CD14-positive monocyte (primary cell): ENCODE data around the gene GCSAM. TPM values are rescaled to one million over a fixed set of nuclear protein-coding genes. Genes with fewer than 3 reads are reported as not detected.

Experiments
- DNase-seq, 3 donors: peaks; one replicate each; pipeline ENCODE4 v3.0.0-alpha.2; 2011 to 2022
- H2AFZ ChIP-seq: 2 replicates; pipeline ENCODE4 v1.6.0; 2012; ENCODE audit warnings: mild to moderate bottlenecking, low read depth, low read length, inconsistent platforms; ENCODE audit not compliant: insufficient read depth, poor library complexity, severe bottlenecking
- H3K27ac ChIP-seq, 2 donors: 1 replicate in 1 of 2; 2 replicates in 1 of 2; pipeline ENCODE4 v1.5.1; 2012 to 2013; ENCODE audit warnings: low read length in 2 of 2, control low read depth in 1 of 2, inconsistent platforms in 1 of 2, low read depth in 1 of 2, mild to moderate bottlenecking in 1 of 2
- H3K27me3 ChIP-seq, 2 donors: one replicate each; pipeline versions ENCODE4 v1.6.0 to v1.6.1; 2011 to 2013; ENCODE audit warnings: low read length in 2 of 2; ENCODE audit not compliant: control insufficient read depth in 2 of 2, insufficient read depth in 2 of 2
- H3K36me3 ChIP-seq, 2 donors: replicated peaks in 1 of 2; 1 replicate in 1 of 2; 2 replicates in 1 of 2; pipeline versions ENCODE4 v1.5.1 to v1.6.1; 2012 to 2013; ENCODE audit warnings: low read length in 2 of 2, control low read depth in 1 of 2, inconsistent platforms in 1 of 2, mild to moderate bottlenecking in 1 of 2; ENCODE audit not compliant: insufficient read depth in 2 of 2, control insufficient read depth in 1 of 2
- H3K4me1 ChIP-seq, 2 donors: 1 replicate in 1 of 2; 2 replicates in 1 of 2; pipeline versions ENCODE4 v1.5.1 to v1.6.1; 2012 to 2013; ENCODE audit warnings: low read length in 2 of 2, control low read depth in 1 of 2, inconsistent platforms in 1 of 2, mild to moderate bottlenecking in 1 of 2, moderate library complexity in 1 of 2; ENCODE audit not compliant: insufficient read depth in 2 of 2, control insufficient read depth in 1 of 2
- H3K4me2 ChIP-seq: replicated peaks from 2 replicates; pipeline ENCODE3; 2012; ENCODE audit warnings: low read length, moderate library complexity, mild to moderate bottlenecking; ENCODE audit not compliant: poor library complexity, severe bottlenecking; ENCODE audit errors: extremely low read depth
- H3K4me3 ChIP-seq, 3 experiments: fragments of 200-600 bp in 1 of 3; sonication (generic) in 1 of 3; replicated peaks in 1 of 3; 1 replicate in 2 of 3; 2 replicates in 1 of 3; pipeline ENCODE4 v1.5.1; 2011 to 2013; ENCODE audit warnings: low read length in 3 of 3, mild to moderate bottlenecking in 3 of 3, control low read depth in 2 of 3, low read depth in 2 of 3, inconsistent platforms in 1 of 3, moderate library complexity in 1 of 3
- H3K79me2 ChIP-seq: 2 replicates; pipeline ENCODE4 v1.6.0; 2012; ENCODE audit warnings: mild to moderate bottlenecking, control low read depth, inconsistent platforms, low read length, moderate library complexity; ENCODE audit not compliant: insufficient read depth
- H3K9ac ChIP-seq: 2 replicates; pipeline ENCODE4 v1.6.0; 2017; ENCODE audit warnings: low read length, mild to moderate bottlenecking; ENCODE audit not compliant: insufficient read depth, poor library complexity, severe bottlenecking
- H3K9me3 ChIP-seq, 2 donors: replicated peaks in 1 of 2; 1 replicate in 1 of 2; 2 replicates in 1 of 2; pipeline versions ENCODE4 v1.5.1 to v1.6.1; 2012 to 2013; ENCODE audit warnings: low read length in 2 of 2, control low read depth in 1 of 2; ENCODE audit not compliant: control insufficient read depth in 1 of 2, insufficient read depth in 1 of 2
- H4K20me1 ChIP-seq: 2 replicates; pipeline ENCODE4 v1.6.0; 2012; ENCODE audit warnings: mild to moderate bottlenecking, low read length, control low read depth, moderate library complexity; ENCODE audit not compliant: insufficient read depth
- H3K27ac Mint-ChIP-seq, 7 donors: one replicate each; pipeline ENCODE4 v1.8.0; 2020; ENCODE audit warnings: mild to moderate bottlenecking in 7 of 7, mixed read lengths in 7 of 7, moderate library complexity in 6 of 7, inconsistent platforms in 2 of 7
- H3K27me3 Mint-ChIP-seq, 3 donors: one replicate each; pipeline ENCODE4 v1.8.0; 2021 to 2022; ENCODE audit warnings: low read depth in 3 of 3, mild to moderate bottlenecking in 3 of 3, mixed read lengths in 3 of 3, moderate library complexity in 3 of 3, inconsistent platforms in 1 of 3
- H3K36me3 Mint-ChIP-seq, 2 donors: one replicate each; pipeline ENCODE4 v1.8.0; 2020; ENCODE audit warnings: mixed read lengths in 2 of 2, inconsistent platforms in 1 of 2, mild to moderate bottlenecking in 1 of 2
- H3K4me1 Mint-ChIP-seq: one replicate; pipeline ENCODE4 v1.8.0; 2020; ENCODE audit warnings: mild to moderate bottlenecking, mixed read lengths
- H3K4me3 Mint-ChIP-seq, 2 donors: one replicate each; pipeline ENCODE4 v1.8.0; 2020; ENCODE audit warnings: mild to moderate bottlenecking in 2 of 2, mixed read lengths in 2 of 2, moderate library complexity in 1 of 2
- H3K9me3 Mint-ChIP-seq, 7 donors: one replicate each; pipeline ENCODE4 v1.8.0; 2020 to 2022; ENCODE audit warnings: mixed read lengths in 7 of 7, mild to moderate bottlenecking in 6 of 7, moderate library complexity in 6 of 7, inconsistent platforms in 2 of 7
- WGBS: methylation state at CpG from one replicate; pipeline ENCODE4 v1.1.5; 2013; ENCODE audit warnings: missing lambda C conversion rate; ENCODE audit not compliant: insufficient coverage; 5-methylcytosine and 5-hydroxymethylcytosine counted together
- intact Hi-C, 2 donors: fragments of 100-400 bp; cut with micrococcal nuclease; formaldehyde crosslinking; loops; one replicate each; pipeline versions ENCODE4 v1.15.0 to v1.15.1; 2023
- polyA plus RNA-seq, 3 donors: library from polyadenylated mRNA; depleted of rRNA in 1 of 3; unstranded in 2 of 3; stranded (reverse) in 1 of 3; fragments of 300-500 nt in 2 of 3; fragments of >200 nt in 1 of 3; fragmentation: Illumina TruSeq in 2 of 3; gene quantifications; 1 replicate in 2 of 3; 2 replicates in 1 of 3; pipeline ENCODE4 v1.2.3, GENCODE V29; 2012 to 2021
- TF ChIP-seq, protein P1 (sequence below): fragments of 200-600 bp; IDR thresholded peaks from one replicate; pipeline ENCODE4 v1.8.0; 2022; ENCODE audit warnings: antibody characterized with exemption, mild to moderate bottlenecking

GCSAM gene
- polyA plus RNA-seq, 3 donors, result 0.10 to 0.16 TPM; not detected in 1

DNA sequence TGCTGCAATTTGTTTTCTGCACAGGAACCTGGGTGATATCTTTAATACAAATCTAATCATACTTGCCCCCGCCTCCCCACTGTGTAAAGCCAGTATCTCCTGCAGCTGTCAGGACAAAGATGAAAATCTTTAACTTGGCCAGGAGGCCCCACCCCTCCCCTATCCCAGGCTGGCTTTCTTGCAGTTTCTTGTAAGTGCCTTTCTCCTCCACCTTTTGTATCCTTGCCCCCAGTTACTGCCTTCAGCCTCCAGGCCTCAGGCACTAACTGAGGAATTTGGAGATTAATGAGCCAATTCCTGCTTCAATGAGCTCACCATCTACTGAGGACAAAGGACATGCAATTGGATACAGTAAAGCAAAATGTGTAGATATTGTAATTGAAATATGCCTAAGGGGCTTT, 6.5 kb downstream of the GCSAM start:
- H3K4me1 ChIP-seq, result peaks cover 12 to 33% of the 10 kb centered on the region in 2 donors
- H2AFZ ChIP-seq, result no peak overlapping the region
- intact Hi-C loops, result loop anchor here in 1 of 2 donors (5.0 to 10.0 kb wide), 2 partner anchors 178 to 456 kb away; no protein-coding TSS in a partner anchor
- no peak overlapping the region for H3K4me2 ChIP-seq
- no peak overlapping the region for H3K27ac Mint-ChIP-seq
- H3K9me3 Mint-ChIP-seq, result no peaks in the 10 kb centered on the region
- no peaks in the 10 kb centered on the region for H3K9me3 ChIP-seq
- H3K9ac ChIP-seq, result no peak overlapping the region
- DNase-seq, result no peak
- H3K27me3 Mint-ChIP-seq, result peaks cover 0 to 2% (median 2%) of the 10 kb centered on the region in 3 donors
- no peak overlapping the region for H3K4me3 ChIP-seq
- WGBS, result 75% methylated on average over 1 of the region's 1 CpG
- TF ChIP-seq, protein P1, sequence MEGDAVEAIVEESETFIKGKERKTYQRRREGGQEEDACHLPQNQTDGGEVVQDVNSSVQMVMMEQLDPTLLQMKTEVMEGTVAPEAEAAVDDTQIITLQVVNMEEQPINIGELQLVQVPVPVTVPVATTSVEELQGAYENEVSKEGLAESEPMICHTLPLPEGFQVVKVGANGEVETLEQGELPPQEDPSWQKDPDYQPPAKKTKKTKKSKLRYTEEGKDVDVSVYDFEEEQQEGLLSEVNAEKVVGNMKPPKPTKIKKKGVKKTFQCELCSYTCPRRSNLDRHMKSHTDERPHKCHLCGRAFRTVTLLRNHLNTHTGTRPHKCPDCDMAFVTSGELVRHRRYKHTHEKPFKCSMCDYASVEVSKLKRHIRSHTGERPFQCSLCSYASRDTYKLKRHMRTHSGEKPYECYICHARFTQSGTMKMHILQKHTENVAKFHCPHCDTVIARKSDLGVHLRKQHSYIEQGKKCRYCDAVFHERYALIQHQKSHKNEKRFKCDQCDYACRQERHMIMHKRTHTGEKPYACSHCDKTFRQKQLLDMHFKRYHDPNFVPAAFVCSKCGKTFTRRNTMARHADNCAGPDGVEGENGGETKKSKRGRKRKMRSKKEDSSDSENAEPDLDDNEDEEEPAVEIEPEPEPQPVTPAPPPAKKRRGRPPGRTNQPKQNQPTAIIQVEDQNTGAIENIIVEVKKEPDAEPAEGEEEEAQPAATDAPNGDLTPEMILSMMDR, result no peak
- H3K4me3 Mint-ChIP-seq, result peak overlapping the region in 1 of 2 donors; percentile 51
- no peaks in the 10 kb centered on the region for H3K36me3 Mint-ChIP-seq
- H3K4me1 Mint-ChIP-seq, result peaks cover 45% of the 10 kb centered on the region
- H3K27me3 ChIP-seq, result no peaks in the 10 kb centered on the region
- H4K20me1 ChIP-seq, result no peaks in the 10 kb centered on the region
- no peaks in the 10 kb centered on the region for H3K36me3 ChIP-seq
- H3K27ac ChIP-seq, result no peak overlapping the region
- no peaks in the 10 kb centered on the region for H3K79me2 ChIP-seq

DNA sequence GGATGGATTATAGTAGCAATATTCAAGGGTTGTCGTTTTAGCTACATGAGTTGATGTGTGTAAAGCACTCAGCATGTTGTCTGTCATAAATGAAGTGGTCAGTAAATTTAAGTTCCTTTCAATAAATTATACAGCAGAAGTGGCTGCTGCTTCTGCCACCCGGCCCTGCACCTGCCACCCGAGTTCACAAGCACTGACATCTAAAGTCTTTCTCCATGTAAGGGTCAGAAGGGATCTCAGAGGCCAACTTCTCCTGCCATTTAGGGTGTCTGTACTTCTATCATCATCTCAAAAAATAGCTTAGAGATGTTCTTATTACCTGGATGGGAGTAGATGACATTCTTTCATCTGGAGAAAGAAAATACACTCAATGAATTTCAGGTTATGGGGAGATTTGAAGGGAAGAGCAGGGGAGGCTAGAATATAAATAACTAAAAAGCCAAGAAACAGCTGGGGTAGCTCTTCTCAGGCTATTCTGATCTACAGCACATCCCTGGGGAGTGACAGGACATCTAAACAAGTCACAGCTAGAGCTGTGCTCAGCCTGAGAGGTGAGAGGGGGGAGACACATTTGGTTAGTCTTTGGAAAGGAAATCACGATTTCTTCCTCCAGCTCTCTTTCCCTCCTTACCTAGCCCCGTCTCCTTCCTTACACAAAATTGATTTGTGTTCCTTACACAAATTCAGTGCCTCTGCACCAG, 8.0 kb downstream of the GCSAM start:
- TF ChIP-seq, protein P1, result no peak
- Mint-ChIP-seq H3K4me1 (peaks cover 48% of the 10 kb centered on the region), H3K9me3 (no peaks in the 10 kb centered on the region), H3K27ac (no peak overlapping the region), H3K4me3 (no peak overlapping the region), H3K36me3 (no peaks in the 10 kb centered on the region), H3K27me3 (peaks cover 0 to 2% (median 0%) of the 10 kb centered on the region in 3 donors)
- H4K20me1 ChIP-seq, result no peaks in the 10 kb centered on the region
- no peaks in the 10 kb centered on the region for H3K36me3 ChIP-seq
- peaks cover 18 to 44% of the 10 kb centered on the region in 2 donors for H3K4me1 ChIP-seq
- intact Hi-C loops, result loop anchor here in 1 of 2 donors (5.0 to 10.0 kb wide), 2 partner anchors 180 to 457 kb away; no protein-coding TSS in a partner anchor
- H3K27ac ChIP-seq, result no peak overlapping the region
- H3K4me3 ChIP-seq, result no peak overlapping the region
- no peak overlapping the region for H3K9ac ChIP-seq
- H3K9me3 ChIP-seq, result no peaks in the 10 kb centered on the region
- no peaks in the 10 kb centered on the region for H3K79me2 ChIP-seq
- no peak overlapping the region for H3K4me2 ChIP-seq
- DNase-seq, result no peak
- H3K27me3 ChIP-seq, result no peaks in the 10 kb centered on the region
- WGBS, result no CpG with 5 or more reads among the region's 5 CpGs
- H2AFZ ChIP-seq, result no peak overlapping the region
